HEK293T (cell line): ENCODE data around the gene FBXL20.

ENCODE experiments used
- CTCF ChIA-PET: fragments of 350-600 bp; formaldehyde crosslinking; extraction: SDS; loops from one replicate; lab custom pipeline; 2021; ENCODE audit warnings: antibody characterized with exemption, inconsistent platforms; lab: Yijun Ruan, JAX
- POLR2A ChIA-PET: fragments of 350-600 bp; formaldehyde crosslinking; extraction: SDS; loops from one replicate; lab custom pipeline; 2020; ENCODE audit warnings: antibody characterized with exemption, inconsistent platforms; lab: Yijun Ruan, JAX
- DNase-seq: peaks from one replicate; pipeline ENCODE4 v3.0.0; 2012; ENCODE audit warnings: mixed read lengths; ENCODE audit errors: extremely low spot score
- ARNT ChIP-seq: fragments of 450-650 bp; IDR thresholded peaks from 2 replicates; pipeline ENCODE4 v1.6.1; 2017; ENCODE audit warnings: mild to moderate bottlenecking
- BHLHE40 ChIP-seq: fragments of 450-650 bp; IDR thresholded peaks from 2 replicates; pipeline ENCODE4 v1.6.1; 2016; ENCODE audit warnings: mild to moderate bottlenecking, moderate library complexity, borderline replicate concordance
- CTBP1 ChIP-seq: fragments of 450-650 bp; IDR thresholded peaks from 2 replicates; pipeline ENCODE4 v1.6.1; 2016; ENCODE audit warnings: borderline replicate concordance
- ELF4 ChIP-seq: fragments of 450-650 bp; IDR thresholded peaks from 2 replicates; pipeline ENCODE4 v1.6.1; 2017; ENCODE audit warnings: antibody characterized with exemption
- FOXA1 ChIP-seq: fragments of 450-650 bp; IDR thresholded peaks from 2 replicates; pipeline ENCODE4 v1.6.1; 2016; ENCODE audit warnings: mild to moderate bottlenecking
- FOXK2 ChIP-seq: fragments of 450-650 bp; IDR thresholded peaks from 2 replicates; pipeline ENCODE4 v1.6.1; 2016; ENCODE audit warnings: mild to moderate bottlenecking
- FOXM1 ChIP-seq: fragments of 450-650 bp; IDR thresholded peaks from 2 replicates; pipeline ENCODE4 v1.6.1; 2017; ENCODE audit warnings: mild to moderate bottlenecking, borderline replicate concordance
- HDGF ChIP-seq: fragments of 450-650 bp; IDR thresholded peaks from 2 replicates; pipeline ENCODE4 v1.6.1; 2017; ENCODE audit warnings: antibody characterized with exemption, borderline replicate concordance
- L3MBTL2 ChIP-seq: fragments of 450-650 bp; conservative IDR thresholded peaks from 2 replicates; pipeline ENCODE4 v1.6.1; 2016; ENCODE audit warnings: mild to moderate bottlenecking
- LEF1 ChIP-seq: fragments of 450-650 bp; IDR thresholded peaks from 2 replicates; pipeline ENCODE4 v1.6.1; 2017; ENCODE audit warnings: mild to moderate bottlenecking, borderline replicate concordance
- NFRKB ChIP-seq: fragments of 450-650 bp; IDR thresholded peaks from 2 replicates; pipeline ENCODE4 v1.6.1; 2016; ENCODE audit warnings: mild to moderate bottlenecking, moderate library complexity
- SP1 ChIP-seq: fragments of 450-650 bp; IDR thresholded peaks from 2 replicates; pipeline ENCODE4 v1.6.1; 2017
- SUZ12 ChIP-seq: fragments of 450-650 bp; IDR thresholded peaks from 2 replicates; pipeline ENCODE4 v1.6.1; 2016; ENCODE audit warnings: mild to moderate bottlenecking
- TARDBP ChIP-seq: fragments of 450-650 bp; IDR thresholded peaks from 2 replicates; pipeline ENCODE4 v1.6.1; 2016
- ZNF384 ChIP-seq: fragments of 450-650 bp; IDR thresholded peaks from 2 replicates; pipeline ENCODE4 v1.6.1; 2016
- TF ChIP-seq, protein P1 (sequence below): fragments of 450-650 bp; IDR thresholded peaks from 2 replicates; pipeline ENCODE4 v1.6.1; 2016

The FBXL20 gene

DNA sequence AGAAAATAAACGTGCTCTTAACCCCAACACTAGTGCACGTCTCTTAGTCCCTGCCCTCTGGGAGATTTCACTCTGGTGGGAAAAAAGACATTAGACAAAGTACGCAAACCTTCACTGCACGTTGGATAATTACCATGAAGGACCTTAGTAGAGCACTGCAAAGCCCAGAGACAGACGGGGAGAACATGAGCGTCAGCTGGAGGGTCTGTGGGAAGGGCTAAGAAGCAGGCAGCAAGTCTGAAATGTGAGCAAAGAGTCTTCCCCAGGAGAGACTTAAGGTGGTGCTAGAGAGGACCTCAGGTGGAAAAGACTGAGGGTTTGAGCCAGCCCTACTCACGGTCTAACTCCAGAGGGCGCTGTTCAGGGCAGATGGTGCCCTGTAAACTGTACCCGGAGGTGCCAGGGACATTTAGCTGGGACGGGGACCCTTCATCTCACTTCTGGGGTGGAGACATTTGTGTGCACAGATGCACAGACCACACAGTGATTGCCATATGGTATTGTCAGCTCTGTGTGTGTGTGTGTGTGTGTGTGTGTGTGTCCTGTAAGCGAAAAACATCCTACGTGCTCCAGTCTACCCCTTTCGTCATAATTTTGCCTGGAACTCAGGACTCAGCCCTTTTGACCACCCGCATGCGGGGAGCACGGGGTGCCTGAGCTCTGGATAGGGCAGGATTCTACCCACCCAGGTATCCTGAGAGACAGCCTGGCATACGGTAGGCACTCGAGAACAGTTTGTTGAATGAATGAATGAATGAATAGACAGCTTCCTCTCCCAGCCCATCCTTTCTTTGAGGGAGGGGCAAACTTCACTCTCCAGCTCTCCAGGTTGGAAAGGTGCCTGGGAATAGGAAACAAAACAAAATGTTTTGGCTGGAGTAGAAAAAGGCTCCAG, 165.6 kb downstream of the FBXL20 start:
- TF ChIP-seq L3MBTL2 (no peak), ZNF384 (peak; percentile 77; the same call in 1 of the 2 replicates)
- peak; percentile 80 for DNase-seq
- ChIA-PET POLR2A (interaction anchor here (0.9 to 2.5 kb wide), 4 partner anchors 8 to 165 kb away, joined by 3 to 36 read pairs (median 6); partner anchors contain the start of genes FBXL20 and RPL19), CTCF (interaction anchor here (0.5 to 6.1 kb wide), 45 partner anchors 8 to 574 kb away, joined by 3 to 96 read pairs (median 4); partner anchors contain the start of genes MED1, RPL19 and STAC2)

DNA sequence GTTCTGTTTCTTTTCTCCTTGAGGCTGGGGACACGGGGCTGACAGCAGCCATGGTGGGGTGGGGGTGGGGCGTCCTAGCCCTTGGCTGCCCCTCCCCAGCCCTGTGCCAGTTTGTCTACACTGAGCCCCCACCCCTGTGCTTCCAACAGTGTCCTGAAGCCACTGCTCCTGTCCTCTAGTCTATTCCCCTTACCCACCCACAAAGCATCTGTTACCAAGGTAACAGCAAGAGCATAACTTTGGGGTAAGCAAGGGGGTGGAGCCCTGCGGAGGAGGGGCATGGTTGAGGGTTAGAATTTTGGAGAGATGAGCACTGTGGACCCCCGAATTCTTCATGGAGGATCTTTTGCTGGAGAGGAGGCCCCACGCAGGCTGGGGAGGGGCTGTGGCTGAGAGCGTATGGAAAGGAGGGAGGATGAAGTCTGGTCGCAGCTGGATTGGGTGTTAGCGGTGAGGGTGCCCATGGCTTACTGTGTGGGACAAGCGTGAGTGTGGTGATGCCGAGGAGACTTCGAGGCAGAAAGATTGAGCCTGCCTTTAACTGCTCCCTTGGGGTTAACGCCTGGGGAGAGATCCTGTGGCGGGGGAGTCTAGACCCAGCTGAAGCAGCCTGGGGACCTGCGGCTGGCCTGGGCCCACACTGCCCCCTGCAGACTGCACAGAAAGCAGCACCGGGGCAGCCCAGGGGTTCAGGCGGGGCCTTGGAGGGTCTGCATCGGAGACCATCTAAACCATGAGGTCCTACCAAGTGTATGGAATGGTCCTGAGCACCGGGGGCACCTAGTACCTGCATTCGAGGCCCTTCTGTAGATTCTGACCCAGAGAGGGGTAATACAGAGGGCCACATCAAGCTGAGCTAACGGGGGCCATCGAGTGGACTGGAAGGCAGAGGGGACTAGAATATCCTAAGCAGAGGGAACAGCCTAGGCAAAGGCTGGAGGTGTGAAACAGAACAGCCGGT, 169.6 kb downstream of the FBXL20 start:
- DNase-seq: peak; percentile 63
- TF ChIP-seq FOXA1 (no peak), ZNF384 (no peak), NFRKB (no peak), ELF4 (no peak), FOXM1 (no peak), CTBP1 (no peak)
- POLR2A ChIA-PET: interaction anchor here (0.6 to 4.7 kb wide), 6 partner anchors 14 to 249 kb away, joined by 3 to 35 read pairs (median 4); partner anchors contain the start of gene RPL19
- CTCF ChIA-PET: interaction anchor here (0.6 to 2.7 kb wide), 14 partner anchors 8 to 316 kb away, joined by 3 to 40 read pairs (median 3); partner anchors contain the start of gene RPL19

DNA sequence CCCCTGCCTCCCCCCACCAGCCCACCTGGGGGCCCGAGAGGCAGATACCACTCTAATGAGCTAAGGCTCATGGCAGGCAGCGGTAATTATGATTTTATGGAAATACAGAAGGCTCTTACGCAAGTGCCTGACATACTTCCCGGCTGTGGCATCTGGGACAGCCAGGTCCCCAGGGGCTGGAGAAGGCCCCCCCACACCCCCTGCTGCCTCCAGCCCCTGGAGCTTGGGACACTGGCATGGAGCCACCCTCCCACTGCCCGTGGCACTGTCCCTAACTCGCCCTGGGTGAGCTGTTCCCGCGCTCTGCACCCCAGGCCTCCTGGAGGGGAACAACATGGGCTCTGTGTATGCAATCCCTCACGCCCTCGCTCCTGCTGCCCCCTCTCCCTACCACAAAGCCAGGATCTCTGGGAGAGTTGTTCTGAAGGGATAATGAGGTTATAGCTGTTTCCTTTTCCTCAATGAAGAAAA, 170.3 kb downstream of the FBXL20 start:
- TF ChIP-seq FOXM1: no peak
- TF ChIP-seq, protein P1, sequence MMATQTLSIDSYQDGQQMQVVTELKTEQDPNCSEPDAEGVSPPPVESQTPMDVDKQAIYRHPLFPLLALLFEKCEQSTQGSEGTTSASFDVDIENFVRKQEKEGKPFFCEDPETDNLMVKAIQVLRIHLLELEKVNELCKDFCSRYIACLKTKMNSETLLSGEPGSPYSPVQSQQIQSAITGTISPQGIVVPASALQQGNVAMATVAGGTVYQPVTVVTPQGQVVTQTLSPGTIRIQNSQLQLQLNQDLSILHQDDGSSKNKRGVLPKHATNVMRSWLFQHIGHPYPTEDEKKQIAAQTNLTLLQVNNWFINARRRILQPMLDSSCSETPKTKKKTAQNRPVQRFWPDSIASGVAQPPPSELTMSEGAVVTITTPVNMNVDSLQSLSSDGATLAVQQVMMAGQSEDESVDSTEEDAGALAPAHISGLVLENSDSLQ: no peak
- TF ChIP-seq TARDBP: no peak
- TF ChIP-seq ARNT: no peak
- no peak for TF ChIP-seq SP1
- no peak for DNase-seq
- CTCF ChIA-PET: interaction anchor here (0.7 to 2.7 kb wide), 8 partner anchors 9 to 316 kb away, joined by 3 to 40 read pairs (median 4); no protein-coding TSS in a partner anchor
- POLR2A ChIA-PET: interaction anchor here (1.1 to 4.7 kb wide), 3 partner anchors 25 to 31 kb away, joined by 3 to 35 read pairs (median 4); partner anchors contain the start of gene RPL19

DNA sequence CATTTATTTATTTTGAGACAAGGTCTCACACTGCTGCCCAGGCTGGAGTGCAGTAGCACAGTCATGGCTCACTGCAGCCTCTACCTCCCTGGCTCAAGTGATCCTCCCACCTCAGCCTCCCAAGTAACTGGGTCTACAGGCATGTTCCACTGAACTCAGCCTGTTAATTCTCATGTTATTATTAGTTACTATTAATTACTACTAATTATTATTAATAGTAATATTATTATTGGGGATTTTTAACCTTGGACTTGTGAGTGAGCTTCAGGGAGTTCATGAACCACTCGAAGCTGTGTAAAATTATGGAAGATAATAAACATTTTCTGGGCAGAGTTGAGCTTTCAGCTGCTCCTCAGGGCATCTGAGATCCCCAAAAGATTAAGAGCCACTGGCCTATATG, 171.1 kb downstream of the FBXL20 start:
- CTCF ChIA-PET: interaction anchor here (1.6 to 2.7 kb wide), 2 partner anchors 9 to 23 kb away, joined by 6 to 40 read pairs; no protein-coding TSS in a partner anchor
- DNase-seq: no peak
- POLR2A ChIA-PET: interaction anchor here (1.1 to 4.7 kb wide), 3 partner anchors 24 to 30 kb away, joined by 3 to 35 read pairs (median 4); partner anchors contain the start of gene RPL19
- TF ChIP-seq L3MBTL2 (no peak), ARNT (no peak), ZNF384 (no peak), HDGF (no peak), ELF4 (no peak), CTBP1 (no peak), FOXA1 (no peak), FOXM1 (no peak), TARDBP (no peak), NFRKB (no peak), SUZ12 (no peak), FOXK2 (no peak), SP1 (no peak), BHLHE40 (no peak), LEF1 (no peak)
- TF ChIP-seq, protein P1: no peak

DNA sequence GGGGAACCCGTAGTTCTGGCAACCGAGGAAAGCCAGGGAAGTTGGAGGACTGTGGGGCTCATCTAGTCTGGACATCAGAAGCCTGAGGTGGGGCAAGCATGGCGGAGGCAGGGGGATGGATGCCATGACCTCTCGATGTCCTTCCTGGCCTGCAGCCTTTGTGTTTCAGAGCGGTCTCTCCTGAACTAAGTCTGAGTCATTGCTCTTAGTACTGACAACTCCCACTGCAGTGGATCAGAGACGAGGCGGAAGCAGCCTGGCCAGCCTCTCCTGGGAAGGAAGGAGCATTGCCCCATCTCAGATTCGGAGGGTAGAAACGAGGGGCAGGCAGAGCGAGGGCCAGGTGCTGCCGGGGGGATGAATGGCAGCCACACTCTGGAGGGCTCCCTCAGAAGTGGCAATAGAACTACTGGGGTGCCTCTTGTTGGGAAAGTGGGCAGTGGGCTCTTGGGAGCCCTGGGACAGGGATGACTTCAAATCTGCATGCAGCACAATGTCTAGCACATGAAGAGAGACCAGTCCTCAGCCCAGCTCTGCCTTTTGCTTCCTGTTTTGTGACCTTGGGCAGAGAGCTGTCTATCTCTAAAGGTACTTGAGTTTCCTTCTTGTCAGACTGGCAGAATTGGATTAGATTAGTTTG, 172.0 kb downstream of the FBXL20 start:
- DNase-seq: no peak
- ChIA-PET POLR2A (no interaction called here), CTCF (interaction anchor here (0.6 kb wide), 2 partner anchors 10 to 42 kb away, joined by 3 to 4 read pairs; no protein-coding TSS in a partner anchor)
- TF ChIP-seq SUZ12 (no peak), ARNT (no peak), TARDBP (no peak), ZNF384 (no peak), BHLHE40 (no peak), CTBP1 (no peak), FOXM1 (no peak), FOXA1 (no peak), L3MBTL2 (no peak), LEF1 (no peak), SP1 (no peak), ELF4 (no peak), FOXK2 (no peak), HDGF (no peak), NFRKB (no peak)
- TF ChIP-seq, protein P1: no peak
